ENCODE data around the gene KIAA1549. TPM values are rescaled to one million over a fixed set of nuclear protein-coding genes. Genes with fewer than 3 reads are reported as not detected.

Gene KIAA1549
- total and polyA plus RNA-seq, 9 of the 15 experiments (the other 6 are each of a cell fraction or from before 2014, with no cell fraction given), result 0.01 to 0.29 (median 0.07) TPM

DNA sequence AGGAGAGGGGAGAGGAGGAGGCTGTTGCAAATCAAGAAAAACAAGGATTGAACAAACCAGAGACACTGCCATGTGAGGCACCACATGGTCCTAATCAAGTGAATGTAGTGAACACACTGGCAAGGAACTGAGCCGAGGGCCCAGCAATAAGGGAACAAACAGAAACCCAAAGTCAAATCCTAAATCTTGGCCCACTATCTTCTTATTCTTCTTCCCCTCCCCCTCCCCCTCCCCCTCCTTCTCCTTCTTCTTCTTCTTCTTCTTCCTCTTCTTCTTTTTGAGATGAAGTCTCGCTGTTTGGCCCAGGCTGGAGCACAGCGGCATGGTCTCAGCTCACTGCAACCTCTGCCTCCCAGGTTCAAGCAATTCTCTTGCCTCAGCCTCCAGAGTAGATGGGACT is 24.0 kb downstream of the KIAA1549 start:
- TF ChIP-seq NCOA4 (IDR thresholded peaks at IDR 0.05; ENCODE audit: partially characterized antibody), result no peak
- peak in 1 of 2 experiments; percentile 60; a peak in 1 of 4 replicates for TF ChIP-seq KDM1A (IDR thresholded peaks at IDR 0.05)
- TF ChIP-seq, protein P1, sequence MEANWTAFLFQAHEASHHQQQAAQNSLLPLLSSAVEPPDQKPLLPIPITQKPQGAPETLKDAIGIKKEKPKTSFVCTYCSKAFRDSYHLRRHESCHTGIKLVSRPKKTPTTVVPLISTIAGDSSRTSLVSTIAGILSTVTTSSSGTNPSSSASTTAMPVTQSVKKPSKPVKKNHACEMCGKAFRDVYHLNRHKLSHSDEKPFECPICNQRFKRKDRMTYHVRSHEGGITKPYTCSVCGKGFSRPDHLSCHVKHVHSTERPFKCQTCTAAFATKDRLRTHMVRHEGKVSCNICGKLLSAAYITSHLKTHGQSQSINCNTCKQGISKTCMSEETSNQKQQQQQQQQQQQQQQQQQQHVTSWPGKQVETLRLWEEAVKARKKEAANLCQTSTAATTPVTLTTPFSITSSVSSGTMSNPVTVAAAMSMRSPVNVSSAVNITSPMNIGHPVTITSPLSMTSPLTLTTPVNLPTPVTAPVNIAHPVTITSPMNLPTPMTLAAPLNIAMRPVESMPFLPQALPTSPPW (CRISPR knock-in tag; IDR thresholded peaks at IDR 0.05), result no peak
- no peak for TF ChIP-seq RBM34 (IDR thresholded peaks at IDR 0.05; ENCODE audit: borderline replicate concordance, insufficient read depth, low read length)
- TF ChIP-seq SAFB2 (IDR thresholded peaks at IDR 0.05; ENCODE audit: borderline replicate concordance, low read depth, low read length, severe bottlenecking), result no peak
- peak; percentile 20 for TF ChIP-seq HNRNPK (IDR thresholded peaks at IDR 0.05; ENCODE audit: low read depth, low read length, poor library complexity, severe bottlenecking)
- TF ChIP-seq, protein P2, sequence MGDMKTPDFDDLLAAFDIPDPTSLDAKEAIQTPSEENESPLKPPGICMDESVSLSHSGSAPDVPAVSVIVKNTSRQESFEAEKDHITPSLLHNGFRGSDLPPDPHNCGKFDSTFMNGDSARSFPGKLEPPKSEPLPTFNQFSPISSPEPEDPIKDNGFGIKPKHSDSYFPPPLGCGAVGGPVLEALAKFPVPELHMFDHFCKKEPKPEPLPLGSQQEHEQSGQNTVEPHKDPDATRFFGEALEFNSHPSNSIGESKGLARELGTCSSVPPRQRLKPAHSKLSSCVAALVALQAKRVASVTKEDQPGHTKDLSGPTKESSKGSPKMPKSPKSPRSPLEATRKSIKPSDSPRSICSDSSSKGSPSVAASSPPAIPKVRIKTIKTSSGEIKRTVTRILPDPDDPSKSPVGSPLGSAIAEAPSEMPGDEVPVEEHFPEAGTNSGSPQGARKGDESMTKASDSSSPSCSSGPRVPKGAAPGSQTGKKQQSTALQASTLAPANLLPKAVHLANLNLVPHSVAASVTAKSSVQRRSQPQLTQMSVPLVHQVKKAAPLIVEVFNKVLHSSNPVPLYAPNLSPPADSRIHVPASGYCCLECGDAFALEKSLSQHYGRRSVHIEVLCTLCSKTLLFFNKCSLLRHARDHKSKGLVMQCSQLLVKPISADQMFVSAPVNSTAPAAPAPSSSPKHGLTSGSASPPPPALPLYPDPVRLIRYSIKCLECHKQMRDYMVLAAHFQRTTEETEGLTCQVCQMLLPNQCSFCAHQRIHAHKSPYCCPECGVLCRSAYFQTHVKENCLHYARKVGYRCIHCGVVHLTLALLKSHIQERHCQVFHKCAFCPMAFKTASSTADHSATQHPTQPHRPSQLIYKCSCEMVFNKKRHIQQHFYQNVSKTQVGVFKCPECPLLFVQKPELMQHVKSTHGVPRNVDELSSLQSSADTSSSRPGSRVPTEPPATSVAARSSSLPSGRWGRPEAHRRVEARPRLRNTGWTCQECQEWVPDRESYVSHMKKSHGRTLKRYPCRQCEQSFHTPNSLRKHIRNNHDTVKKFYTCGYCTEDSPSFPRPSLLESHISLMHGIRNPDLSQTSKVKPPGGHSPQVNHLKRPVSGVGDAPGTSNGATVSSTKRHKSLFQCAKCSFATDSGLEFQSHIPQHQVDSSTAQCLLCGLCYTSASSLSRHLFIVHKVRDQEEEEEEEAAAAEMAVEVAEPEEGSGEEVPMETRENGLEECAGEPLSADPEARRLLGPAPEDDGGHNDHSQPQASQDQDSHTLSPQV (IDR thresholded peaks at IDR 0.05), result no peak
- TF ChIP-seq ZBTB11 (CRISPR knock-in tag; IDR thresholded peaks at IDR 0.05), result no peak

More for the DNA sequence above, 24.0 kb downstream of the KIAA1549 start:
- no peak overlapping the region for H3K4me3 ChIP-seq
- no peaks in the 10 kb centered on the region for H3K79me2 ChIP-seq (ENCODE audit: control insufficient read depth, insufficient read depth, low read length)
- H3K9me1 ChIP-seq (ENCODE audit: control insufficient read depth, insufficient read depth, low read length), result no peaks in the 10 kb centered on the region
- WGBS (ENCODE audit: insufficient coverage, low coverage, missing lambda C conversion rate), result 0% methylated on average over 3 of the region's 3 CpGs
- no peaks in the 10 kb centered on the region for H3K4me1 ChIP-seq (replicated peaks in 1 of 2; ENCODE audit: control insufficient read depth in 2 of 2, insufficient read depth in 2 of 2, low read length in 2 of 2)
- in situ Hi-C loops (cut with MboI) (no loop called here), intact Hi-C loops (cut with micrococcal nuclease) (no loop called here)
- no peaks in the 10 kb centered on the region for H3K9me3 ChIP-seq (replicated peaks; ENCODE audit: control insufficient read depth, insufficient read depth, low read depth, low read length)
- no peak for DNase-seq (ENCODE audit: extremely low read depth in 1 of 4, low spot score in 3 of 4)
- no peak overlapping the region for H3K9ac ChIP-seq (ENCODE audit: insufficient read depth in 1 of 2, low read depth in 2 of 2, low read length in 2 of 2)
- no peak overlapping the region for H2AFZ ChIP-seq (ENCODE audit: low read depth, low read length)
- H3K27me3 ChIP-seq (ENCODE audit: control insufficient read depth in 2 of 2, insufficient read depth in 2 of 2, low read length in 2 of 2), result peaks cover 46 to 62% of the 10 kb centered on the region in 2 experiments
- POLR2A ChIA-PET, result no interaction called here
- no TSS peak for BruUV-seq (replicated peaks)
- no peak for FAIRE-seq
- CTCF ChIA-PET (ENCODE audit: low intra/inter-chr PET ratio), result no interaction called here
- H3K36me3 ChIP-seq (ENCODE audit: control insufficient read depth, insufficient read depth, low read length), result no peaks in the 10 kb centered on the region
- H3K4me2 ChIP-seq (ENCODE audit: insufficient read depth, low read length), result no peak overlapping the region
- ATAC-seq, result no peak
- H4K20me1 ChIP-seq (replicated peaks; ENCODE audit: control insufficient read depth, insufficient read depth, low read length), result 0 out of 2 replicates have a peak, but pooled peaks cover 4% of the 10 kb centered on the region
- no peak overlapping the region for H3K27ac ChIP-seq (ENCODE audit: extremely low read depth, low read depth, low read length)
